Measurements from ENCODE around the gene JPH3.
"Not testable (repeated sequence)": the region's sequence is repeated elsewhere in the genome, so short reads cannot be mapped to it uniquely, and the experiment has no call there.

Gene JPH3

GRCh38 chr16:87698676-87699199 is 96.4 kb downstream of the JPH3 start:
- DNase-seq = no peak

DNA sequence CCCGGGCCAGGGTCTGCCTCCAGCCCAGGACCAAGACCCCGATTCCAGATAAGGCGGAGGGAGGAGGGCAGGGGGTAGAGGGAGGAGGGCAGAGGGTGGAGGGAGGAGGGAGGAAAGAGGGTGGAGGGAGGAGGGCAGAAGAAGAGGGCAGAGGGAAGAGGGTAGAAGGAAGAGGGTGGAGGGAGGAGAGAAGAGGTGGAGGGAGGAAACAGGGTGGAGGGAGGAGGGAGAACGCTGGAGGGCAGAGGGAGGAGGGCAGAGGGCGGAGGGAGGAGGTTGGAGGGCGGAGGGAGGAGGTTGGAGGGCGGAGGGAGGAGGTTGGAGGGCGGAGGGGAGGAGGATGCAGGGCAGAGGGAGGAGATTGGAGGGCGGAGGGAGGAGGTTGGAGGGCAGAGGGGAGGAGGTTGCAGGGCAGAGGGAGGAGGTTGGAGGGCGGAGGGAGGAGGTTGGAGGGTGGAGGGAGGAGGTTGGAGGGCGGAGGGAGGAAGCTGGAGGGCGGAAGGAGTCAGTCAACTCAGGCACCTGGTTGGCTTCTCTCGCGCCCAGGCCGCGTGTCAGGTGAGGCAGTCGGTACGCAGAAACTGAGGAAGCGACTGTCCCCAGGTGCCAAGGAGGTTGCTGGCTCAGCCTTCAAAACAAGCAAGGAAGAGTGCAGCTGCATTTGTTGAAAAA is 98.2 kb downstream of the JPH3 start:
- no peak for DNase-seq

DNA sequence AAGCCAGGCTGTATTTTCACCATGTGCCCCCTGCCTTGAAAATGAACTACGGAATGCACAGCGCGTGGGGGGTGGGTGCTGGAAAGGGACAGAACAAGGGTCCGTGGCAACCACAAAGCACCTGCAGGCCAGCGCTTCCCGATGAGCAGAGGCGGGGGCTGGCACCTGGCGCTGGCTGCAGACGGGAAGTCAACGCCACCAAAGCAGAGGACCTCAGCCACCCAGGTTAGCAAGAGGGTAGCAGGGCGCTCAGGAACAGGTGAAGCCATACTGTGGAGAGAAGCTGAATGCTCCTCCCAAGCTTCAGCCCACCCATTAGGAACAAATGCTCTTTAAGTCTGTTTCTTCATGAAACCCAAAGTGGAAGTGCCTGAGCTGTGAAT is 98.8 kb downstream of the JPH3 start:
- DNase-seq = no peak

- no peak for DNase-seq
Measured at GRCh38 chr16:87701505-87701921, 99.2 kb downstream of the JPH3 start.

DNA sequence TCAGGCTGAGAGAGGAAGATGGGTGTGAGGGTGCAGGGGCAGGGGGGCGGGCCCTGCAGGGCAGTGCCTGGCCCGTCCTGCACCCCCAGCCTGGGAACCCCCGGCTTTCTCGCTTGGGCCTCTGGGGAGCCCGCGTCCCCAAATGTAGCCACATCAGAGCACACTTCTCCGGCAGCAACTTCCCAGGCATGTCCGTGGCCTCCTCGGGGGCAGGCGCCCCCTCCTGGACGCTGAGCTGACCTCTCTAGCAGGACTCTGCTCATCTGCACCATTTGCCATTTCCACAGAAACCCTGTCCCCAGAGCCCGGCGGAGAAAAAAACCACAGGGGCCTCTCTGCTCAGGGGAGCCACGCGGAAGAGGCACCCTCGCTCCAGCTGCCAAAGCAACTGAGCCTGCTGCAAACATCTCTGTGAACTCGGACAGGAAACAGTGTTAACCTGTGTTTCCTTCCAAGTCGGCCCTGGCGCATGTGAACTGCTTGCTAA is 100.1 kb downstream of the JPH3 start:
- DNase-seq = peak; percentile 14 to 17

DNA sequence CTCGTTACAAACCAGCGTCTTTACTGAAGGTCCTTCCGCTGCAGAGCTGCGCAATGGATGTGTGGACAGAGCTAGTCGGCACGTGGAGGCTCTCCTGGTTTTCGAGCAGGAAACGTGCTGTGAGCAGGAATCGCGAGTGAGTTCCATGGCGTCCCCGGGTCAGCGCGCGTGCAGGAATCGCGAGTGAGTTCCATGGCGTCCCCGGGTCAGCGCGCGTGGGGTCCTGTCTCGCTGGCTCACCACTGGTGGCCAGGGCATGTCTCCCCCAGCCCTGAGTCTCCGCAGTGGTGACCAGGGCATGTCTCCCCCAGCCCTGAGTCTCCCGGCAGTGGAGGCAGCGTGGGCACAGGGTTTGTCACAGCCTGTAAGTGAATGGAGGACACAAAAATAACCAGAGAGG is 100.8 kb downstream of the JPH3 start:
- no peak for DNase-seq

- DNase-seq = no peak
Measured at GRCh38 chr16:87703835-87704375, 101.6 kb downstream of the JPH3 start.

GRCh38 chr16:87704754-87705353 is 102.5 kb downstream of the JPH3 start:
- DNase-seq = no peak

- DNase-seq = no peak
Measured at GRCh38 chr16:87705771-87706277, 103.5 kb downstream of the JPH3 start.

DNA sequence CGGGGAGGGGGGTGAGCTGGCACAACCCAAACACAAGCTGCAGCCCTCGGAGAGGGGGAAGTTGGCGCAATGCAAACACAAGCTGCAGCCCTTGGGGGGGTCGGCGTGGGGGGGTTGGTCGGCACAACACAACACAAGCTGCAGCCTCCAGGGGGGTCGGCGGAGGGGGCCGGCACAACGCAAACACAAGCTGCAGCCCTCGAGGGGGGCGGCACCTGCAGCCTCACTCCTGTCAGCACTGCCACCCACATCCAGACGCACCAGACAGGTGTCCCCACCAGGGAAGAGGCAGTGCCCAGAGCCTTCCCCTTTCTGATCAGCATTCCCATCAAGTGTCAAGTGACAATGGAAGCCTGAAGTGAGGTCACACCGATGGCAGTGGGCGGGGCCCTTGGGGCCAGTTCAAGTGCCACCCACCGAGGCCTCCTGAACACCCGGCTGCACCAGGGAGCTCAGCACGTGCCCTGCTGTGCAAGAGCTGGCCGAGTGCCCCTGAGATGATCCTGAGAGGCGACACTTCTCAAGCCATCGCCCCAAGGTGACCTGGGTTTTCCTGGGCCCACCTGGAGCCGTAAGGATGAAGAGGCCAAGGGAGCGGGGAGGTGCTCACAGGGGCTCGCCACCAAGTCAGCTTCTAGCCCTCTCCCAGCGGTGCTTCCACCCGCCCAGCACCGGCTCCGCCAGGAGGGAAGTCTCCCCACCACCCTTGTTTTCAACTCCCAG is 104.1 kb downstream of the JPH3 start:
- no peak for DNase-seq

DNA sequence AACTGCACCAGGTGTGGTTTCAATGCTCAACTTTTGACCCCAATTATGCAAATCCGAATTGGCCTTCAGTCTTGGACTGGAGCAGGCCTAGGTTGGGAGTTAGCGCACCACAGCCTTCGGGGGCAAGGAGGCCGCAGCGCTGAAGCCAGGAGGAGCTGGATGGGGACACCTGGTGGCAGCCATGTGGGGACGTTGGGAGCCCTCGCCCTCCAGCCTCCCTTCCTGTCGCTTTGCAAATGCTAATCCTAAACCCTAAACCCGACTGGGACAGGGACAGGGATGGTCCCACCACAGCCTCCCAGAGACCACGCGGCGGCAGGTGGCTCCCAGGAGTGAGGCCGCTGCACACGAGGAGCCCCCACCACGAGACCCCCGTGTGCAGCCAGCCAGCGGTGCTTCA is 104.8 kb downstream of the JPH3 start:
- DNase-seq = no peak

GRCh38 chr16:87707714-87708580 is 105.6 kb downstream of the JPH3 start:
- DNase-seq = no peak

- no peak for DNase-seq
Measured at GRCh38 chr16:87708881-87709638, 106.8 kb downstream of the JPH3 start.

GRCh38 chr16:87709677-87710076 is 107.4 kb downstream of the JPH3 start:
- DNase-seq = no peak

- no peak for DNase-seq
Measured at GRCh38 chr16:87710887-87711286, 108.6 kb downstream of the JPH3 start.

DNA sequence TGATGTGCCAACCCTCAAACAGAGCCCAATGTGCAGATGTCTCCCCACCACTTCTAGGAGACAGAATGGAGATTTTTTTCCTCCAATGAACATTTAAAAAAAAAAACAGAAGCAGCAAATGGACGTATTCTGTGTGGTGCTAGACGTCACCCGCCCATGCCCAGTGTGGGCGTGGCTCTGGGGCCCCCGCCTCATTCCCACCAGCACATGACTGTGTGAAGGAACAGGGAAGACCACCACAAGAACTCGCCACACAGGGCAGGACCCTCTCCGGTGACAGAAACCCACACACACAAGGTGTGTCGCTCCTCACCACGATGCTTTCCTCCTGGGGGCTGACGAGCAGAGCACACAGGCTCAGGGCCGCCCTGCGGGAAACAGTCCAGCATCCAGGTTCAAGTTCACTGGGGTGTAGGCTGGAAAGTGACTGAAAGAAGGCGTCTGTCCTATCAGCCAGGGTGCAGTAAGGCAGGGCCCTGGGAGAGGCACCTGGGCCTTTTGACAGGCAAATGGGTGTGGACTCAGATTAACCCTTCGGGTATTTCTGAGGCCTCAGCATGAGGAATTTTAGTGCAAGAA is 110.0 kb downstream of the JPH3 start:
- no peak for DNase-seq

- peak in 1 of 2 donors; percentile 1 for DNase-seq
Measured at GRCh38 chr16:87713451-87714229, 111.3 kb downstream of the JPH3 start.

DNA sequence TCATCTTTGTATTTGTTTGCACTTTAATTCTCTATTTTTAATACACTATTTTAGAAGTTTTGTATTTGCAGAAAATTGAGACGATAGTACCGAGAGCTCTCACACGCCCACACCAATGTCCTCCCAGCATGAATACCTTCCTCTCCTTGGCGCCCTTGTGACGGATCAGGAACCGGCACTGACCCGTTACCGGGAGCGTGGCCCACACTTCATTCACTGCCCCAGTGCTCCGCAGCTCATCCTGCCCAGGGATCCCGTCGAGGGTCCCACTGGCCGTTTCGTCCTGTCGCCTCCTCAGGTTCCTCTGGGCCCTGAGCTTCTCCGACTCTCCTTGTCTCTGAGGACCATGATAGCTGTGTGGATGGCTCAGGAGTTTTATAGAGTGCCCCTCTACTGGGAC is 112.9 kb downstream of the JPH3 start:
- no peak for DNase-seq

DNA sequence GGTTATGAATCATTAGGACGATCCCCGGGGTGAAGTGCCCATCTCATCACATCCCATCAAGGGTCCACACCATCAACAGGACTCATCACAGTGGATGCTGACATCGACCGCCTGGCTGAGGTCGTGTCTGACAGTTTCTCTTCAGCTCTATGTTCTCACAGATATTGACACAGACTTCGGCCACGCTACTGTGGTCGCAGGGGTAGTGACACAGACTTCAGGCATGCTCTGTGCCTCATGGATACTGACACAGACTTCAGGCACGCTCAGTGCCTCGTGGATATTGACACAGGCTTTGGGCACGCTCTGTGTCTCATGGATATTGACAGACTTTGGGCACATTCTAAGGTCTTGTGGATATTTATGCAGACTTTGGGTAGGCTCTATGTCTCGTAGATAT is 113.3 kb downstream of the JPH3 start:
- DNase-seq = no peak

GRCh38 chr16:87718831-87719230 is 116.5 kb downstream of the JPH3 start:
- not testable (repeated sequence) for DNase-seq
